GM19025 (cell line): Measurements from ENCODE around the gene CENPS.

Source experiments
- ATAC-seq: cut with Tn5 transposase; IDR thresholded peaks from one replicate; pipeline ENCODE4 v1.9.1; 2021; ENCODE audit warnings: mild to moderate bottlenecking, low read depth, moderate library complexity; ENCODE audit not compliant: unreplicated experiment

CENPS gene

DNA sequence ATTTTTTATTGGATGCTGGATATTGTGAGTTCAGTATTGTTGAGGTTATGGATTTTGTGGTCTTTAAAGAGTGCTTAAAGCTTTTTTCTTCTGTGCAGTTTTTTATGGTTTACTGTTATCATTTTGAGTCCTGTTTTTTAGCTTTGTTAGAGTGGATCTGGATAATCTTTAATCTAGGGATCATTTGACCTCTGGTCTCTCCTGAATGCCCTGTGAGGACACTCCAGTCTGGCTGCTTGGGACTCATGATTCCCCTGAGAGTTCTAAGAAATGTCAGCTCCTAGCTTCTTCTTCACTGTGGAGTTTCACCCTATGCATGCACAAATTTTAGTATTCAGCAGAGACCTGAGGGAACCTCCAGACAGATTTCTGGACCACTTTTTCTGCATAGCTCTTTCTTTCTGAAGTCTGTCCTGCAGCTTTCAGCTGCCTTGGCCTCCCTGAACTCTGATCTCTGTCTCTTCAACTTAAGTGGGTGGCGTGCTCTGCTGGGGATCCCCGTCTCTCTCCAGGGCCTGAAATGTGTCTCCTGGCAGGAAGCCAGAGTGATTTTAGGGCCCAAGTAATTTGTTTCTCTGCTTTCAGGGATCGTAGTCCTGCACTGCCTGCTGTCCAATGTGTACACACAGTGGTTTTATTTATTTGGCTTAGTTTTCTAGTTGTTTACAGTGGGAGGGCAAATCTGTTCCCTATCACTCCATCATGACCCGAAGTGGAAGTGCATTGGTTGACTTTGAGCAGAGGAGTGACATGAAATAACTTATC is 59.2 kb downstream of the CENPS start:
- ATAC-seq = no peak

DNA sequence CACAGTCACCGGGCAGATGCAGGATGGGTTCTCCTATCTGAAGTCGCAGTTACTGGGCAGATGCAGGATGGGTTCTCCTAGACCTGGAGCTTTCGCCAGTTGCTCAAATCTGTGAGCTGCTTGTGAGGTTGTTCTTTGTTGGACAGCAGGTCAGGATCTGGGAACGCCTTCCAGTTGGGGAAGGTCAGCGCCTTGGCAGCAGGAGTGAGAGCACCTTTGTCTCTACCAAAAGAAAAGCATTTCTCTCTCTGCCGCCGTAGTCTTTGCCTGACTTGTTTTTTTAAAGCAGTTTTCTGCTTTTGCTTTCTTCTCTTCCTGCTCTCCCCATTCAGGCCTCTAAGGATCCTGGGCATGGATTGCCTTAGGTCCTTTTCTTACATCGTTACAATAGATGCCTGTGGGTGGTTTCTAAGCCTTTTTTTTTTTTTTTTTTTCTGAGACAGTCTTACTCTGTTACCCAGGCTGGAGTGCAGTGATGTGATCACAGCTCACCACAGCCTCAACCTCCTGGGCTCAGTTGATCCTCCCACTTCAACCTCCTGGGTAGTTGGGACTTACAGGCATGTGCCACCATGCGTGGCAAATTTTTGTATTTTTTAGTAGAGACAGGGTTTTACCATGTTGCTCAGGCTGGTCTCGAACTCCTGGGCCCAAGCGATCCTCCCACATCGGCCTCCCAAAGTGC is 60.2 kb downstream of the CENPS start:
- no peak for ATAC-seq
